PC-3 (cell line): ENCODE data around the gene CLMN. TPM values are rescaled to one million over a fixed set of nuclear protein-coding genes. Genes with fewer than 3 reads are reported as not detected.

Experiments used
- microRNA-seq: library from miRNA; unstranded; fragments of <30 nt; microRNA quantifications from one replicate; pipeline ENCODE4 v1.1.0, GENCODE V29; 2020; ENCODE audit not compliant: unreplicated experiment
- total RNA-seq: library from RNA; depleted of rRNA; stranded (reverse); fragments of >200 nt; gene quantifications from 2 replicates; pipeline ENCODE4 v1.2.3, GENCODE V29; 2014; rRNA removed

The CLMN gene
- total RNA-seq, 1 experiment from 2014 or later, result 3.5 TPM

Small RNA genes within 50 kb of the gene (microRNA-seq; reads per million reads assigned to microRNA genes)
- 2.3 reads per million for gene MIR3173

Other genes with a start within 250 kb of the CLMN start
- gene DICER1, start 162.4 kb downstream of the CLMN start, total RNA-seq, result 29.9 and 36.3 TPM in 2 replicates
- gene SYNE3, start 196.7 kb upstream of the CLMN start, total RNA-seq, result 1.2 and 3.5 TPM in 2 replicates
- gene GLRX5, start 215.1 kb upstream of the CLMN start, total RNA-seq, result 60.0 and 64.3 TPM in 2 replicates